OCI-M2 (cell line): ENCODE measurements around the gene TMEM200A.

Source experiments
- DNase-seq: peaks from one replicate; lab custom pipeline; 2025; ENCODE audit not compliant: unreplicated experiment; lab: John Stamatoyannopoulos, UW

TMEM200A gene

GRCh38 chr6:130423044-130423443 lies 57.2 kb downstream of the TMEM200A start:
- DNase-seq: no peak

GRCh38 chr6:130424710-130425109 lies 58.9 kb downstream of the TMEM200A start:
- no peak for DNase-seq

- DNase-seq: no peak
Measured at GRCh38 chr6:130425537-130425936, 59.7 kb downstream of the TMEM200A start.

GRCh38 chr6:130426066-130426721 lies 60.4 kb downstream of the TMEM200A start:
- DNase-seq: no peak

GRCh38 chr6:130431346-130431852 lies 65.6 kb downstream of the TMEM200A start:
- no peak for DNase-seq

GRCh38 chr6:130432838-130433237 lies 67.0 kb downstream of the TMEM200A start:
- no peak for DNase-seq

GRCh38 chr6:130434174-130434873 lies 68.5 kb downstream of the TMEM200A start:
- DNase-seq: no peak

DNA sequence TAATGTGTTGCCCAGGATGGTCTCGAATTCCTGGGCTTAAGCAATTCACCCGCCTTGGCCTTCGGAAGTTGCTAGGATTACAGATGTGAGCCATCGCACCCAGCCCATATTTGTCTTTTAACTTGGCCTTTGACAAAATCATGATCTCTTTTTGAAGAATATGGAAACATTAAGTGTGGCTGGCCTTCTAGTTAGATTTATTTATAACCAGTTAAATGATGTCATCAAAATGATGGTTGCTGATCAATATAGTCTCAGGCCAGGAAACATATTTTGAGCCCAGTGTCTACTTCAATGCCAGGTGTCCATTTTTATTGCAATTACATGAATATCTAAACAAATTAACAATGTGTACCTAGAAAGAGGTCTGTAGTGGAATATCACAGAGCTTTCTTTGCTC lies 69.4 kb downstream of the TMEM200A start:
- DNase-seq: no peak

- DNase-seq: no peak
Measured at GRCh38 chr6:130437961-130438360, 72.1 kb downstream of the TMEM200A start.

GRCh38 chr6:130447374-130447773 lies 81.6 kb downstream of the TMEM200A start:
- no peak for DNase-seq

- DNase-seq: no peak
Measured at GRCh38 chr6:130452336-130452735, 86.5 kb downstream of the TMEM200A start.

- no peak for DNase-seq
Measured at GRCh38 chr6:130453230-130453629, 87.4 kb downstream of the TMEM200A start.

- no peak for DNase-seq
Measured at GRCh38 chr6:130457605-130458004, 91.8 kb downstream of the TMEM200A start.

DNA sequence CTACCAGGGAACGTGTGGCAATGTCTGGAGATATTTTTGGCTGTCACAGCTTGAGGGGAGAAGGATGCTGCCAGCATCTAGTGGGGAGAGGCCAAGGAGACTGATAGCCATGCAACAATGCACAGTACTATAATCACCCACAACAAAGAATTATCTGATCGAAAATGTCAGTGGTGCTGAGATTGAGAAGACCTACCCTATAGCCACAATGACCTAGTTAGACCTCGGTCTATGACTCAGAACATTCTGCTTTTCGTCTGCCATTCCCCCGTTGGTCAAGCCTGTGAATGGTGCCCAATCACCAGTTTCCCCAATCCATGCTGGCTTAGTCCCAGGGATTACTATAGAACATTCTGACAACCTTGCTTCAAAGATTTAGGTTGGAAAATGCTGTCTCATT lies 93.5 kb downstream of the TMEM200A start:
- DNase-seq: no peak

GRCh38 chr6:130460934-130461333 lies 95.1 kb downstream of the TMEM200A start:
- no peak for DNase-seq

DNA sequence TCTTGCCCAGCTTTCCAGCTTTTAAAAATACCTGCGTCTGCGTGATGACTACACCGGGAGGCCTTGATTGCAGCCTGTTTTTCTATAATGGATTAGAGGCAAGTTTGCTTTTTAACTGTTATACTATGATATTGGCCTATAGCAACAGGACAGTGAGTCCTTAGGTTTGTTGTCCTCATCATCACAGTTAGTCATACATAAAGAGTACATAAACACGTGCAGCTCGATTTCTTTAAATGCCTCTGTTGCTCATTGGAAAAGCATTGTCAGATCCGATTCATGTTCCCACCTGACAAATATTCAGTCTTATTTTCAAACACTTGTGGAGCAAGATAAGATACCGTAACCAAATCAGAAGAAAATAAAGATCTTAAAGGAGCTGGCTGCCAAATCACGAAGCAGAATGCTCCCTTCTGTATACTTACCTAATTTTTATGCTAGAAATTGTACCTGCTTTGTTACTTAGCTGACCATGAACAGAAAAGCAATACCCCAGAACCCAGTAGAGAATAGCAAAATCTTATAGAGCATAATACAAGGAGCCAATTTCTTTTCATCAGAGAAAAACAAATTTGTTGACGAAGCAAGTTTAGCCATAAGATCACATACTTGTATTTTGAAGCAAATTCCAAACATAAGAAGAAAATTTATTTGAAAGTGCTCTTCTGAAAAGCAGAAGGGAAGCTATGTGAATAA lies 100.4 kb downstream of the TMEM200A start:
- DNase-seq: no peak

DNA sequence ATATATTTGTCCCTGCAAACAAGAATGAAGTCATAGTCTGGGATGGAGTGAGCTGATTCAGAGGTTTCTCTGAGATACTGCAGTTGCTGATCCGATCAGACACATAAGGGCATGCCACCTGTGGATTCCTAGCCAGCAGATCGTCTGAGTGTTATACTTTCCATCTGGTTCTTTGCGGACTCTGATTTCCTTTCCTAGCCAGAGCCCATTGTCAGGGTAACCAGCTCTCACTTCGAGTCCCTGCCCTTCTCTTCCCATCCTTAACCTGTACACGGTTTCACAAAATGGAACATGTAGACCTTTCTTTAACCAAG lies 100.9 kb downstream of the TMEM200A start:
- DNase-seq: no peak

DNA sequence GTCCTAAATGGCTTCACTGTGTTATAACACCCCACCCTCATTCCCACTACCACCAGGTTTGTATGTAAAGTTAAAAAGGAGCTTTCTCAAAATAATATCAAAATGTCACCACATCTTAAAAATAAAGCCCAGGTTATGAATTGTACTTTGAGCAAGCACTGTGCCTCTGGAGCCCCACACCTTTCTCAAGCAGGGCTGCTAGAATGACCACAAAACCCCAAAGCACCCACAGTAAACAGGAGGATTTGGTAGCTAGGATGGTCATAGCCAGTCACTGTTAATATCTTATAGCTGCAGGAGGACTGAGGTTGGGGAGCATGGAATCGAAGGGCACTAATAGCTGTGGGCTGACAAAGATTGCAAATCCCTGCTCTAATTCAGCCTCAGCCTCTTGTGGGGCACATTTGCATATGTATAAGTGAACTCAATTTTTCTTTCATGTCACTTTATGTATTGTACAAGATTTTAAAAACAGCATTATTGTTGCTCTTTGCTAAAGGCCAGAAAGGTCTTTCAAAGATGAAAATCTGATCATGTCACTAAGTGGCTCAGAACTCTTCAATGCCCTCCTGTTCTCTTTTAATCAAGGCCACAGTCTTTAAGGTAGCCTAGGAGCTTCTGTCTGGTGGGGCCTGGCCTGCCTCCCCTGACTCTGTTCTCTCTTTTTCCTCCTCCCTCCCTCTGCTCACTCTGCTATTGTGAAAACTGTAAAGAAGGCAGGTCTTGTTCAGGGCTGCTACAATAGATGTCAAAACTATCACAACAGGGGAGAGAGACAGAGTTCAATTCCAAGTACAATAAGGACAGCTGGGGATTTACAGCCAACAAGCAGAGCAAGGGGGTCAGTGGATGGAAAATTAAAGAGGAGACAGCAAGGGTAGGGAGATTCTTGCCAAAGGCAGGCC lies 101.6 kb downstream of the TMEM200A start:
- no peak for DNase-seq

GRCh38 chr6:130470766-130471165 lies 104.9 kb downstream of the TMEM200A start:
- DNase-seq: no peak

DNA sequence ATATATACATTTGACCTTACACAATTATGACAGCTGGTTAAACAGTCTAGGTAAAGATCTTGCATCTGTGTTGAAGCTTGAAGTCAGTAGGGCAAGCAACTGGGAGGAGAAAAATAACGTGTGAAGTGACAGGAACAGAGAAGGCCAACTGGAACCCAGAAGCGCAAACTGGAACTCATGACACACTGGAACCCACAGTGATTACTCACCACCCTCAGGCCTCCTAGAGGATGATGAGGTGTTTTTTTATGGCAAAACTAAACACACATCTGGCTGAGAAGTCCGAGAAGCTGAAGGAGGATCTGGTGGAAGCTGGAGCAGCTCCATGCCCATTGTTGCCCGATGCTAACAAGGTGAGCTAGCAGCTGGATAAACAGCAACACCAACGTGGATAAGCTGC lies 108.1 kb downstream of the TMEM200A start:
- DNase-seq: no peak
